ENCODE measurements around the gene ALPP.
"Not testable (repeated sequence)": the region's sequence is repeated elsewhere in the genome, so short reads cannot be mapped to it uniquely, and the experiment has no call there.

Gene ALPP

DNA sequence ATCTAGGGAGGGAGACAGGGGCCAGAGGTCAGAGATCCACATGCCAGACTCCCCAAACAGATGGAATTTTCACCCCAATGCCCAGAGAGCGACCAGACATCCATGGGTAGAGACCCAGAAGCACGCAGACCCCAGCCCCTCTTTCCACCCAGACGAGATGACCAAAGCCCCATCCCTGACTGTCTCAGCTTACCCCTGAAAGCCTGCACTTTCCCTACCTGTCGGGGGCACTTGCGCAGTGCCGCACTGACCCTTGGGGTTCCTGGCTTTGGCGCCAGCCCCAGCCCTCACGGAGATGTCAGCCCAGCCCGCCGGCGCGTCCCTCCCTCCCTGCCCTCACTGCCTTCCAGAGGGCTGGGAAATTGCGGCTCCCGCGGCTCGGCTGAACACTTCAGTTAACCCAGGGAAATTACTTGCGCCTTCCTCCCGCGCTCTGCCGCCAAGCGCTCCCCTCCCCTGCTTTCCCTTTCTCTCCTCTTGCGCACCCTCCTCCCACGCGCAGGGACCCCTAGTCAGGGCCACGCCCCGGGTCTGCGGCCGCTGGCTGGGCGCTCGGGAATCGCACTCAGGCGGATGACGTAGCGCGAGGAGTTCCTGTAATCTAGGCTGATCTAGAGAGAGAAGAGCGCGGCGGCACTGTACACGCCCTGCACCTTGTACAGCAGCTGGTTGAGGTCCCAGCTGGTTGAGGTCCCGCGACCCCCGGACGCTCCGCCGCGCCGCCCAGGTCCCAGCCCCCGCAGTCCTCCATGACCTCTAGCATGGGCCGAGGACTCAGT lies 40.1 kb downstream of the ALPP start:
- no peak for DNase-seq (ENCODE audit: extremely low read depth, low read depth)
- TF ChIP-seq, protein P1, sequence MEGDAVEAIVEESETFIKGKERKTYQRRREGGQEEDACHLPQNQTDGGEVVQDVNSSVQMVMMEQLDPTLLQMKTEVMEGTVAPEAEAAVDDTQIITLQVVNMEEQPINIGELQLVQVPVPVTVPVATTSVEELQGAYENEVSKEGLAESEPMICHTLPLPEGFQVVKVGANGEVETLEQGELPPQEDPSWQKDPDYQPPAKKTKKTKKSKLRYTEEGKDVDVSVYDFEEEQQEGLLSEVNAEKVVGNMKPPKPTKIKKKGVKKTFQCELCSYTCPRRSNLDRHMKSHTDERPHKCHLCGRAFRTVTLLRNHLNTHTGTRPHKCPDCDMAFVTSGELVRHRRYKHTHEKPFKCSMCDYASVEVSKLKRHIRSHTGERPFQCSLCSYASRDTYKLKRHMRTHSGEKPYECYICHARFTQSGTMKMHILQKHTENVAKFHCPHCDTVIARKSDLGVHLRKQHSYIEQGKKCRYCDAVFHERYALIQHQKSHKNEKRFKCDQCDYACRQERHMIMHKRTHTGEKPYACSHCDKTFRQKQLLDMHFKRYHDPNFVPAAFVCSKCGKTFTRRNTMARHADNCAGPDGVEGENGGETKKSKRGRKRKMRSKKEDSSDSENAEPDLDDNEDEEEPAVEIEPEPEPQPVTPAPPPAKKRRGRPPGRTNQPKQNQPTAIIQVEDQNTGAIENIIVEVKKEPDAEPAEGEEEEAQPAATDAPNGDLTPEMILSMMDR (IDR thresholded peaks at IDR 0.05; ENCODE audit: low read depth, low read length) = no peak

DNA sequence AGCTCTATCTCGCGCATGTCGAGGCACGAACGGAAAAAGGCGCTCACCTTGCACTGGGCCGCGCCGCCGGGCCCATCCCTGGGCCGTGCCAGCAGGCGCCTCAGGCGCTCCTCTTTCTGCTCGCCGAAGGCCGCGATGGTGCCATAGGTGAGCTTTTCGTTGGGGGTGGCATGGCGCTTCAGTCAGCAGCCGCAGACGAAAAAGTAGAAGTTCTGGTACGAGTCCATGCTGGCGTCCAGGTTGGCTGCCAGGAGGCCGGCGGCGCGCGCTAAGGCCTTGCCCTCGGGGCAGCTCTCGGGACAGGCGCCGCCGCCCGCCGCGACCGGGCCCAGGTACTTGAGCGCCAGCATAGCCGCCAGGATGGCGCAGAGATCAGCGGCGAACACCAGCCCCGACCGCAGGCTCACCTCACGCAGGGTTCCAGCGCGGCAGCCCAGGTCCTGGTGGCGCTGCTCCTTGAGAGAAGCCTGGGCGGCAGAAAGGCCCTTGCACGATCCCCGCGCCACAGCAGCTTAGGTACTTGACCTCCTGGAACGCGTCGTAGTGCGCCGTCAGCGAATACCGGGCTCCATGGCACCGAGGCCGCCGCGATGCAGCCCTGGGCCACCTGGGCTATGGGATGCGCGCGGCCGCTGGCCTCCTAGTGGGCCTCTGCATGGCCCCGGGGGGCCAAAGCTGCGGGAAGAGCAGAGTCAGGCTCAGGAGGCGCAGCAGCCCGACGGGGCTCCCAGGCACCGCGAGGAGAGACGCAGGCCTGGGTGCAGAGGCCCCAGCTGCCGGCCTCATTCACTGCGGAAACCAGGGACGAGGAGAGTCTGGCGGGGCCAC lies 40.9 kb downstream of the ALPP start:
- DNase-seq (ENCODE audit: extremely low read depth, low read depth) = no peak
- TF ChIP-seq, protein P1 (IDR thresholded peaks at IDR 0.05; ENCODE audit: low read depth, low read length) = no peak

DNA sequence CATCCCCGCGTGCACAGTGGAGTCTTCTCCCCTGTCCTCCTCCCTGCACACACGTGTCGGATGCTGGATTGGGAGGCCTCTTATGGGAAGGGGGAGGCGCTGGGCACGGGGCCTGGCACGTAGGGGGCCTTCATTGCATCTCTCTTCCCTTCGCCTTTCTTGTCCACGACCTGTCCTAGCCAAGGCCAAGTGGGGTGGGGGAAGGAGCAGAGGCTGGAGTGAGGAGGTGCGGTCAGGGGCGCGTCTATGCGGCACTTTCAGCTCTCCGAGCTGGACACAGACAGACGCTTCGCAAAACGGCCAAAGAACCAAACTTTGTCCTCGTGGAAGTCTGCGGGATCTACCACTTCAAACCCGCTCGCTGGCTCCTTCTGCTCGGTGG lies 41.5 kb downstream of the ALPP start:
- TF ChIP-seq, protein P1 (IDR thresholded peaks at IDR 0.05; ENCODE audit: low read depth, low read length) = no peak
- no peak for DNase-seq (ENCODE audit: extremely low read depth, low read depth)

DNA sequence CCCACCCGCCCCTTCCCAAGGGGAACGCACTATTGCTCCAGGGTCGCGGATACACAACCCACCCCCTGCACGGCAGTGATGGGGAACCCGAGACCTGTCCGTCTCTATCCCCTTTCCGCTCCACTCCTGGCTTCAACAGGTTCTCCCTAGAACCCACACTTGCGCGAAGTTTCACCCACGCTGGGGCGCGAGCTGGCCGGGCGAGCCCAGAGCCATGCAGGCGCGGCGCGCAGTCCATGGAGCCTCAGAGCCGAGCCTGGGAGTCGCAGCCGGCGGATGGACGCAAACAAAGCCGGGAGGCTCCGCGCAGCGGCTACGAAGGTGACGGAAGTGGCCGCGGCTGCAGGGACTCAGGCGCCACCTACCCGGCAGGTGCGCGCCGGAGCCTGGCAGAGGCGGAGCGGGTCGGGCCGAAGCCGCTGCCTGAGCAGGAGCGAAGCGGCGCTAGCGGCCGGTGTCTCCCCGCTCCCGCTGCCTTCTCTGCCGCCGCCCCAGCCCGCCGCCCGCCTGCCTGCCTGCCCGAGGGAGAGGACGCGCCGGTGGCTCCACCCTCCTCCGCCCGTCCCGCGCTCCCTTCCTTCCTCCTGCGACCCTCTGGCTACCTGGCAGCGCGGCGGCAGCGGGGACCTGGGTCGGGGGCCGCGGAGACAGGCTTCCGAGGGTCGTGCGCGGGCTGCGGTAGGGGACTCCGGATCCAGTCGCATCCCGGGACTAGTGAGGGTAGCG lies 42.1 kb downstream of the ALPP start:
- no peak for DNase-seq (ENCODE audit: extremely low read depth, low read depth)
- TF ChIP-seq, protein P1 (IDR thresholded peaks at IDR 0.05; ENCODE audit: low read depth, low read length) = no peak

DNA sequence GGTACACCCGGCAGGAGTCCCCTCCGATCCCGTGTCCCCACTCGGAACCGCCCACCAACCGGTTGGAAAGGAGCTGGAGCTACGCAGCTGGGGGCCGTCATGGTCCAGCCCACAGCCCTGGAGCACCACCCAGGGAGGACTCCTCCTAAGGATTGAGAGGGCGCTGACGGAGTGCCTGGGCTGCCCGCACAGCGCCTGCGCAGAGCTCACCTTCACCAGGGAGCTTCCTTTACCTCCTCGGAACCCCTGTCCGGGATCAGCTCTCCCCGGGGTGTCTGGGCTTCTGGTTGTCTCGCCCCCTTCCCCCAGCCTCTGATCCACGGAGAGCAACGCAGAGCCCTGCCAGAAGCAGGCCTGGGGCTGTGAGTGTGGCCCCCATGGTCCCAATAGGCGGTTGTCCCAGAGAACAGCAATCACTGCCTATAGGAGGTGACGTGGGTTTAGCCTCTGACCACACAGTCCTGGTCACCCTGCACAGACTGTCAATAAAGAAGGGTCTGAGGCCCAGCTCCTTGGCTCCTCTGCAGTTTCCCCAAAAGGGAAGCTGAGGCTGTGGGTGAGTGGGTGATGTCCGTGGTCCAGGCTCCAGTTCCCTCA lies 42.7 kb downstream of the ALPP start:
- TF ChIP-seq, protein P1 (IDR thresholded peaks at IDR 0.05; ENCODE audit: low read depth, low read length) = no peak
- DNase-seq (ENCODE audit: extremely low read depth, low read depth) = no peak

DNA sequence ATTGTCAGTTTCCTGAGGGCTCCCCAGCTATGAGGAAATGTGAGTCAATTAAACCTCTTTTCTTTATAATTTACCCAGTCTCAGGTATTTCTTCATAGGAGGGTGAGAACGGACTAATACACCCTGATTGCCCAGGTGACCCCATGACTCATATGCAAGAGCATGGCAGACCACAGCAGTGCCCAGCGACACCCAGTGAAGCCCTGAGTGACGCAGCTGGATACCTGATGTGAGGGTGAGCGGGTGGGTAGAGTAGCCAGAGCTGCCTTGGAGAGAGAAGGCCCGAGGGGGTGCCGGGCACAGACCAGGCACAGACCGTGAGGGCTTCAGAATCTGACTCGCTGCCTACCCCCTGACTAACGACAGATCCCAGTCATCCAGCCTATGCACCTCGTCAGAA lies 43.5 kb downstream of the ALPP start:
- no peak for DNase-seq (ENCODE audit: extremely low read depth, low read depth)
- TF ChIP-seq, protein P1 (IDR thresholded peaks at IDR 0.05; ENCODE audit: low read depth, low read length) = no peak

DNA sequence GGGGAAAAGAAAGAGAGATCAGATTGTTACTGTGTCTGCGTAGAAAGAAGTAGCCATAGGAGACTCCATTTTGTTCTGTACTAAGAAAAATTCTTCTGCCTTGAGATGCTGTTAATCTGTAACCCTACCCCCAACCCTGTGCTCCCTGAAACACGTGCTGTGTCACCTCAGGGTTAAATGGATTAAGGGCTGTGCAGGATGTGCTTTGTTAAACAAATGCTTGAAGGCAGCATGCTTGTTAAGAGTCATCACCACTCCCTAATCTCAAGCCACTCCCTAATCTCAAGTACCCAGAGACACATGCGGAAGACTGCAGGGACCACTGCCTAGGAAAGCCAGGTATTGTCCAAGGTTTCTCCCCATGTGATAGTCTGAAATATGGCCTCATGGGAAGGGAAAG lies 44.4 kb downstream of the ALPP start:
- DNase-seq (ENCODE audit: extremely low read depth, low read depth) = not testable (repeated sequence)

DNA sequence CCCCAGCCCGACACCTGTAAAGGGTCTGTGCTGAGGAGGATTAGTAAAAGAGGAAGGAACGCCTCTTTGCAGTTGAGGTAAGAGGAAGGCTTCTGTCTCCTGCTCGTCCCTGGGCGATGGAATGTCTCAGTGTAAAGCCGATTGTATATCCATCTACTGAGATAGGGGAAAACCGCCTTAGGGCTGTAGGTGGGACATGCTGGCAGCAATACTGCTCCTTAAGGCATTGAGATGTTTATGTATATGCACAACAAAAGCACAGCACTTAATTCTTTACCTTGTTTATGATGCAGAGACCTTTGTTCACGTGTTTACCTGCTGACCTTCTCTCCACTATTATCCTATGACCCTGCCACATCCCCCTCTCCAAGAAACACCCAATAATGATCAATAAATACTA lies 44.9 kb downstream of the ALPP start:
- not testable (repeated sequence) for DNase-seq (ENCODE audit: extremely low read depth, low read depth)

Measured in AG09319 (cell line).